ENCODE data around the gene BPGM.

BPGM gene

DNA sequence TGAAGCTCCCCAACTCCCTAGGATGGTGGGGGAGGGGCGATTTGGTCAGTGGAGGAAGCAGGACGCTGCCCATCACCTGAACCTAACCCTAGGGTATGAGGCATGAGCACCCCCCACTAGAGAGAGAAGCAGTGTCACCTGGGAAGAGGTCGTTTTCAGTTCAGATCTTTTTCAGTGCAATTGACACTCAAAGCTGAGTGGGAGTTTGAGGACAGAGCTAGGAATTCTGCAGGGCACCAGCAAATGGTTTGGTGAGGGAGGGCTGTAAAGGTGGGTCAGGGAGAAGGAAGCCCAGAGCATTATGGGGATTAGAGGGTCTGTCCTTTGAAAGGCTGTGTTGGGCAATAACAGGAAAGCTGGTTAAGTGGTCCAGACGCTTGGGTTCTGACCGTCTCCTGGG lies 10.9 kb downstream of the BPGM start:
- Histone ChIP-seq H3K4me3 (ENCODE audit: insufficient read depth, low read length, poor library complexity, severe bottlenecking) (no peak overlapping the region), H3K79me2 (ENCODE audit: insufficient read depth, low read length) (no peaks in the 10 kb centered on the region), H3F3A (ENCODE audit: insufficient read depth) (no peaks in the 10 kb centered on the region), H3K27me3 (ENCODE audit: low read length) (no peaks in the 10 kb centered on the region), H3K9ac (ENCODE audit: low read length) (no peak overlapping the region), H3K27ac (ENCODE audit: low read depth, low read length) (no peak overlapping the region), H2AFZ (ENCODE audit: low read depth, low read length, severe bottlenecking) (no peak overlapping the region), H3K9me2 (replicated peaks; ENCODE audit: insufficient read depth, low read length) (no peaks in the 10 kb centered on the region), H3K9me3 (ENCODE audit: insufficient read depth, low read length) (no peaks in the 10 kb centered on the region), H4K20me1 (ENCODE audit: low read depth, low read length) (no peaks in the 10 kb centered on the region), H3K4me2 (ENCODE audit: low read depth, low read length, poor library complexity, severe bottlenecking) (no peak overlapping the region), H3K36me3 (ENCODE audit: low read length) (no peaks in the 10 kb centered on the region)
- no peak for TF ChIP-seq CTCF (IDR thresholded peaks at IDR 0.05; ENCODE audit: insufficient read depth, low read length, poor library complexity, severe bottlenecking)
- TF ChIP-seq EZH2phosphoT487 (conservative IDR thresholded peaks at IDR 0.05; ENCODE audit: low read length) = no peak

DNA sequence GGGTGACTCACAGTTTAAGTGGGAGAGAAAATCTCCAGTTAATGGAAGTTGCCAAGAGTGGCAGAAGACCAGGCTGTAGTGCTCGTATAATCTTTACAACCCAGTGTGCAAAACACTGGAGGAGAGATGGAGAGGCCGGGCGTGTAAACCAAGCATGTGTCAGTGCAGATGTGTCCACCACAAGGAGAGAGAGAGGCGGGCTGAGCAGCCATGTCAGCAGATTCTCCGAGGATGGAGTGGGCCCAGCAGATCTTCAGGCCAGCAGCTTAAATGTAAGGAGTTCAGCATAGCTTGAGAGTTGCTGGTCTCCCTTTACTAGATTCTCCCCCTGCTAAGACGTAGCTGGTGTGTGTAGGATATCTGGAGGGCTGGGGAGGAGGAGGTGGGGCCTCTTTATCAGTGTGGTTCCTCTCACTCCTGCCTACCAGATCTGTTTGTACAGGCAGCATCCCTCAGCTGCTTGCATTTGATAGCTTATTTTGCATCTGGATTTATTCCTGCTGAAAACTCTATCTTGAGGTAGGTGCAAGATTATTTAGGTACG lies 13.7 kb downstream of the BPGM start:
- no peaks in the 10 kb centered on the region for H3K27me3 ChIP-seq (ENCODE audit: low read length)
- H3F3A ChIP-seq (ENCODE audit: insufficient read depth) = no peaks in the 10 kb centered on the region
- H3K9me3 ChIP-seq (ENCODE audit: insufficient read depth, low read length) = no peaks in the 10 kb centered on the region
- no peak overlapping the region for H3K27ac ChIP-seq (ENCODE audit: low read depth, low read length)
- H3K36me3 ChIP-seq (ENCODE audit: low read length) = no peaks in the 10 kb centered on the region
- H3K9ac ChIP-seq (ENCODE audit: low read length) = no peak overlapping the region
- no peak overlapping the region for H3K4me3 ChIP-seq (ENCODE audit: insufficient read depth, low read length, poor library complexity, severe bottlenecking)
- no peak for TF ChIP-seq EZH2phosphoT487 (conservative IDR thresholded peaks at IDR 0.05; ENCODE audit: low read length)
- TF ChIP-seq CTCF (IDR thresholded peaks at IDR 0.05; ENCODE audit: insufficient read depth, low read length, poor library complexity, severe bottlenecking) = no peak
- no peak overlapping the region for H2AFZ ChIP-seq (ENCODE audit: low read depth, low read length, severe bottlenecking)
- H3K9me2 ChIP-seq (replicated peaks; ENCODE audit: insufficient read depth, low read length) = no peaks in the 10 kb centered on the region
- no peaks in the 10 kb centered on the region for H3K79me2 ChIP-seq (ENCODE audit: insufficient read depth, low read length)
- no peak overlapping the region for H3K4me2 ChIP-seq (ENCODE audit: low read depth, low read length, poor library complexity, severe bottlenecking)
- no peaks in the 10 kb centered on the region for H4K20me1 ChIP-seq (ENCODE audit: low read depth, low read length)

GRCh38 chr7:134660961-134661376 lies 14.3 kb downstream of the BPGM start:
- no peaks in the 10 kb centered on the region for H4K20me1 ChIP-seq (ENCODE audit: low read depth, low read length)
- no peak overlapping the region for H3K9ac ChIP-seq (ENCODE audit: low read length)
- H3K9me3 ChIP-seq (ENCODE audit: insufficient read depth, low read length) = no peaks in the 10 kb centered on the region
- H3K27me3 ChIP-seq (ENCODE audit: low read length) = no peaks in the 10 kb centered on the region
- H3K79me2 ChIP-seq (ENCODE audit: insufficient read depth, low read length) = no peaks in the 10 kb centered on the region
- no peaks in the 10 kb centered on the region for H3F3A ChIP-seq (ENCODE audit: insufficient read depth)
- H3K4me3 ChIP-seq (ENCODE audit: insufficient read depth, low read length, poor library complexity, severe bottlenecking) = no peak overlapping the region
- no peaks in the 10 kb centered on the region for H3K9me2 ChIP-seq (replicated peaks; ENCODE audit: insufficient read depth, low read length)
- H3K4me2 ChIP-seq (ENCODE audit: low read depth, low read length, poor library complexity, severe bottlenecking) = no peak overlapping the region
- no peak overlapping the region for H2AFZ ChIP-seq (ENCODE audit: low read depth, low read length, severe bottlenecking)
- TF ChIP-seq EZH2phosphoT487 (conservative IDR thresholded peaks at IDR 0.05; ENCODE audit: low read length) = no peak
- TF ChIP-seq CTCF (IDR thresholded peaks at IDR 0.05; ENCODE audit: insufficient read depth, low read length, poor library complexity, severe bottlenecking) = no peak
- H3K27ac ChIP-seq (ENCODE audit: low read depth, low read length) = no peak overlapping the region
- H3K36me3 ChIP-seq (ENCODE audit: low read length) = no peaks in the 10 kb centered on the region
